GM23338 (cell line): Measurements from ENCODE around the gene SH2D2A. TPM values are rescaled to one million over a fixed set of nuclear protein-coding genes. Genes with fewer than 3 reads are reported as not detected.
"Not testable (repeated sequence)": the region's sequence is repeated elsewhere in the genome, so short reads cannot be mapped to it uniquely, and the experiment has no call there.

Experiments
- ATAC-seq: fragments of 200-7000 bp; cut with Tn5 transposase; 3 replicates; pipeline ENCODE4 v1.9.1; 2020
- DNase-seq: peaks from one replicate; pipeline ENCODE4 v3.0.0-alpha.2; 2015; ENCODE audit warnings: low spot score
- H2AFZ ChIP-seq: fragments of 200-600 bp; sonication (generic); 2 replicates; pipeline ENCODE4 v1.8.0; 2016; ENCODE audit warnings: antibody characterized with exemption, mild to moderate bottlenecking, moderate library complexity
- H3F3A ChIP-seq: fragments of 200-600 bp; sonication (generic); replicated peaks from 2 replicates; pipeline ENCODE4 v1.8.0; 2017; ENCODE audit warnings: antibody characterized with exemption, mixed run types, low read depth
- H3K27ac ChIP-seq: fragments of 200-600 bp; sonication (generic); 2 replicates; pipeline ENCODE4 v1.6.1; 2016; ENCODE audit warnings: low read depth
- H3K27me3 ChIP-seq: fragments of 200-600 bp; sonication (generic); 2 replicates; pipeline ENCODE4 v1.8.0; 2016; ENCODE audit warnings: mild to moderate bottlenecking, mixed run types, moderate library complexity; ENCODE audit not compliant: insufficient read depth
- H3K36me3 ChIP-seq: fragments of 200-600 bp; sonication (generic); 2 replicates; pipeline ENCODE4 v1.8.0; 2016; ENCODE audit warnings: mild to moderate bottlenecking; ENCODE audit not compliant: insufficient read depth
- H3K4me1 ChIP-seq: fragments of 200-600 bp; sonication (generic); 2 replicates; pipeline ENCODE4 v1.8.0; 2016; ENCODE audit warnings: mild to moderate bottlenecking, moderate library complexity; ENCODE audit not compliant: insufficient read depth
- H3K4me2 ChIP-seq: fragments of 200-600 bp; sonication (generic); 2 replicates; pipeline ENCODE4 v1.7.1; 2017; ENCODE audit warnings: mixed run types
- H3K4me3 ChIP-seq: fragments of 200-600 bp; sonication (generic); 2 replicates; pipeline ENCODE4 v1.6.1; 2016; ENCODE audit warnings: mixed run types
- H3K79me2 ChIP-seq: fragments of 200-600 bp; sonication (generic); replicated peaks from 2 replicates; pipeline ENCODE4 v1.8.0; 2017; ENCODE audit warnings: mild to moderate bottlenecking; ENCODE audit not compliant: insufficient read depth
- H3K9me2 ChIP-seq: fragments of 200-600 bp; sonication (generic); 2 replicates; pipeline ENCODE4 v1.8.0; 2017; ENCODE audit not compliant: insufficient read depth
- H4K20me1 ChIP-seq: fragments of 200-600 bp; sonication (generic); replicated peaks from 2 replicates; pipeline ENCODE4 v1.8.0; 2017; ENCODE audit warnings: mild to moderate bottlenecking; ENCODE audit not compliant: insufficient read depth
- H3K27ac Mint-ChIP-seq: 2 replicates; pipeline ENCODE4 v1.8.0; 2020; ENCODE audit warnings: inconsistent platforms, mild to moderate bottlenecking, moderate library complexity, mixed read lengths
- H3K27me3 Mint-ChIP-seq: 3 replicates; pipeline ENCODE4 v1.8.0; 2022; ENCODE audit warnings: low read depth, mild to moderate bottlenecking, moderate library complexity, mixed read lengths, inconsistent platforms; ENCODE audit not compliant: insufficient read depth, poor library complexity
- H3K36me3 Mint-ChIP-seq: 3 replicates; pipeline ENCODE4 v1.8.0; 2021; ENCODE audit warnings: low read depth, mild to moderate bottlenecking, inconsistent platforms, moderate library complexity, mixed read lengths
- H3K4me1 Mint-ChIP-seq: 3 replicates; pipeline ENCODE4 v1.8.0; 2020; ENCODE audit warnings: mild to moderate bottlenecking, inconsistent platforms, mixed read lengths
- H3K4me3 Mint-ChIP-seq: 3 replicates; pipeline ENCODE4 v1.8.0; 2021; ENCODE audit warnings: moderate library complexity, mild to moderate bottlenecking, inconsistent platforms, mixed read lengths
- H3K9me3 Mint-ChIP-seq: 3 replicates; pipeline ENCODE4 v1.8.0; 2020; ENCODE audit warnings: moderate library complexity, mild to moderate bottlenecking, inconsistent platforms, mixed read lengths
- polyA plus RNA-seq: library from polyadenylated mRNA; unstranded; fragments of >200 nt; fragmentation: Nextera tagmentation; extraction: Ambion mirVana; gene quantifications from 2 replicates; pipeline ENCODE4 v1.2.1, GENCODE V29; 2016
- total RNA-seq: library from RNA; depleted of rRNA; stranded (reverse); fragments of >200 nt; shearing (Covaris generic); gene quantifications from 2 replicates; pipeline ENCODE4 v1.2.3, GENCODE V29; 2014
- TF ChIP-seq, protein P1 (sequence below): fragments of 250-450 bp; sonication (Bioruptor Pico); IDR thresholded peaks from 2 replicates; pipeline ENCODE4 v1.5.0; 2020; ENCODE audit warnings: mild to moderate bottlenecking, moderate library complexity

Gene SH2D2A
- total and polyA plus RNA-seq, 2 experiments from 2014 or later = 5.5 to 11.5 TPM

- peak overlapping the region; percentile 75 for H3K4me2 ChIP-seq
- ATAC-seq (no peak), DNase-seq (no peak)
- no peaks in the 10 kb centered on the region for H3K27me3 ChIP-seq
- peak overlapping the region; percentile 47; the same call in 1 of the 2 replicates for H3K27ac ChIP-seq
- H3K36me3 Mint-ChIP-seq = peaks cover 20% of the 10 kb centered on the region
- H3K4me1 ChIP-seq = peaks cover 29% of the 10 kb centered on the region
- TF ChIP-seq, protein P1, sequence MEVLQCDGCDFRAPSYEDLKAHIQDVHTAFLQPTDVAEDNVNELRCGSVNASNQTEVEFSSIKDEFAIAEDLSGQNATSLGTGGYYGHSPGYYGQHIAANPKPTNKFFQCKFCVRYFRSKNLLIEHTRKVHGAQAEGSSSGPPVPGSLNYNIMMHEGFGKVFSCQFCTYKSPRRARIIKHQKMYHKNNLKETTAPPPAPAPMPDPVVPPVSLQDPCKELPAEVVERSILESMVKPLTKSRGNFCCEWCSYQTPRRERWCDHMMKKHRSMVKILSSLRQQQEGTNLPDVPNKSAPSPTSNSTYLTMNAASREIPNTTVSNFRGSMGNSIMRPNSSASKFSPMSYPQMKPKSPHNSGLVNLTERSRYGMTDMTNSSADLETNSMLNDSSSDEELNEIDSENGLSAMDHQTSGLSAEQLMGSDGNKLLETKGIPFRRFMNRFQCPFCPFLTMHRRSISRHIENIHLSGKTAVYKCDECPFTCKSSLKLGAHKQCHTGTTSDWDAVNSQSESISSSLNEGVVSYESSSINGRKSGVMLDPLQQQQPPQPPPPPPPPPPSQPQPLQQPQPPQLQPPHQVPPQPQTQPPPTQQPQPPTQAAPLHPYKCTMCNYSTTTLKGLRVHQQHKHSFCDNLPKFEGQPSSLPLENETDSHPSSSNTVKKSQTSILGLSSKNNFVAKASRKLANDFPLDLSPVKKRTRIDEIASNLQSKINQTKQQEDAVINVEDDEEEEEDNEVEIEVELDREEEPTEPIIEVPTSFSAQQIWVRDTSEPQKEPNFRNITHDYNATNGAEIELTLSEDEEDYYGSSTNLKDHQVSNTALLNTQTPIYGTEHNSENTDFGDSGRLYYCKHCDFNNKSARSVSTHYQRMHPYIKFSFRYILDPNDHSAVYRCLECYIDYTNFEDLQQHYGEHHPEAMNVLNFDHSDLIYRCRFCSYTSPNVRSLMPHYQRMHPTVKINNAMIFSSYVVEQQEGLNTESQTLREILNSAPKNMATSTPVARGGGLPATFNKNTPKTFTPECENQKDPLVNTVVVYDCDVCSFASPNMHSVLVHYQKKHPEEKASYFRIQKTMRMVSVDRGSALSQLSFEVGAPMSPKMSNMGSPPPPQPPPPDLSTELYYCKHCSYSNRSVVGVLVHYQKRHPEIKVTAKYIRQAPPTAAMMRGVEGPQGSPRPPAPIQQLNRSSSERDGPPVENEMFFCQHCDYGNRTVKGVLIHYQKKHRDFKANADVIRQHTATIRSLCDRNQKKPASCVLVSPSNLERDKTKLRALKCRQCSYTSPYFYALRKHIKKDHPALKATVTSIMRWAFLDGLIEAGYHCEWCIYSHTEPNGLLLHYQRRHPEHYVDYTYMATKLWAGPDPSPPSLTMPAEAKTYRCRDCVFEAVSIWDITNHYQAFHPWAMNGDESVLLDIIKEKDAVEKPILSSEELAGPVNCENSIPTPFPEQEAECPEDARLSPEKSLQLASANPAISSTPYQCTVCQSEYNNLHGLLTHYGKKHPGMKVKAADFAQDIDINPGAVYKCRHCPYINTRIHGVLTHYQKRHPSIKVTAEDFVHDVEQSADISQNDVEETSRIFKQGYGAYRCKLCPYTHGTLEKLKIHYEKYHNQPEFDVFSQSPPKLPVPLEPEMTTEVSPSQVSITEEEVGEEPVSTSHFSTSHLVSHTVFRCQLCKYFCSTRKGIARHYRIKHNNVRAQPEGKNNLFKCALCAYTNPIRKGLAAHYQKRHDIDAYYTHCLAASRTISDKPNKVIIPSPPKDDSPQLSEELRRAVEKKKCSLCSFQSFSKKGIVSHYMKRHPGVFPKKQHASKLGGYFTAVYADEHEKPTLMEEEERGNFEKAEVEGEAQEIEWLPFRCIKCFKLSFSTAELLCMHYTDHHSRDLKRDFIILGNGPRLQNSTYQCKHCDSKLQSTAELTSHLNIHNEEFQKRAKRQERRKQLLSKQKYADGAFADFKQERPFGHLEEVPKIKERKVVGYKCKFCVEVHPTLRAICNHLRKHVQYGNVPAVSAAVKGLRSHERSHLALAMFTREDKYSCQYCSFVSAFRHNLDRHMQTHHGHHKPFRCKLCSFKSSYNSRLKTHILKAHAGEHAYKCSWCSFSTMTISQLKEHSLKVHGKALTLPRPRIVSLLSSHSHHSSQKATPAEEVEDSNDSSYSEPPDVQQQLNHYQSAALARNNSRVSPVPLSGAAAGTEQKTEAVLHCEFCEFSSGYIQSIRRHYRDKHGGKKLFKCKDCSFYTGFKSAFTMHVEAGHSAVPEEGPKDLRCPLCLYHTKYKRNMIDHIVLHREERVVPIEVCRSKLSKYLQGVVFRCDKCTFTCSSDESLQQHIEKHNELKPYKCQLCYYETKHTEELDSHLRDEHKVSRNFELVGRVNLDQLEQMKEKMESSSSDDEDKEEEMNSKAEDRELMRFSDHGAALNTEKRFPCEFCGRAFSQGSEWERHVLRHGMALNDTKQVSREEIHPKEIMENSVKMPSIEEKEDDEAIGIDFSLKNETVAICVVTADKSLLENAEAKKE = no peak
- no peak overlapping the region; the same call in 1 of the 3 replicates for H3K4me3 Mint-ChIP-seq
- H3K27ac Mint-ChIP-seq = no peak overlapping the region
- peaks cover 22% of the 10 kb centered on the region for H4K20me1 ChIP-seq
- peaks cover 8% of the 10 kb centered on the region for H3F3A ChIP-seq
- peaks cover 35% of the 10 kb centered on the region for H3K79me2 ChIP-seq
- peaks cover 7% of the 10 kb centered on the region for H3K27me3 Mint-ChIP-seq
- no peaks in the 10 kb centered on the region for H3K9me3 Mint-ChIP-seq
- peaks cover 7% of the 10 kb centered on the region for H3K36me3 ChIP-seq
- H2AFZ ChIP-seq = peak overlapping the region; percentile 19; the same call in 1 of the 2 replicates
- H3K4me3 ChIP-seq = no peak overlapping the region
- peaks cover 26% of the 10 kb centered on the region for H3K4me1 Mint-ChIP-seq
- no peaks in the 10 kb centered on the region for H3K9me2 ChIP-seq
Observed at GRCh38 chr1:156765666-156766065, 51.0 kb downstream of the SH2D2A start.

DNA sequence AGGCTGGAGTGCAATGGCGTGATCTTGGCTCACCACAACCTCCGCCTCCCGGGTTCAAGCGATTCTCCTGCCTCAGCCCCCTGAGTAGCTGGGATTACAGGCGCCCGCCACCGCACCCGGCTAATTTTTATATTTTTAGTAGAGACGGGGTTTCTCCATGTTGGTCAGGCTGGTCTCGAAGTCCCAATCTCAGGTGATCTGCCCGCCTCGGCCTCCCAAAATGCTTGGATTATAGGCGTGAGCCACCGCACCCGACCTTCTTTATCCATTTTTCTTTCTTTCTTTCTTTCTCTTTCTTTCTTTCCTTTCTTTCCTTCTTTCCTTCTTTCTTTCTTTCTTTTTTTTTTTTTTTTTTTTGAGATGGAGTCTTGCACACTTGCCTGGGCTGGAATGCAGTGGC lies 51.5 kb downstream of the SH2D2A start:
- H3K36me3 ChIP-seq, H3K9me2 ChIP-seq, H3K27ac ChIP-seq, H3K9me3 Mint-ChIP-seq, H3K4me3 ChIP-seq, H2AFZ ChIP-seq, DNase-seq, H3K27me3 ChIP-seq, H3K27ac Mint-ChIP-seq, H3K4me2 ChIP-seq, ATAC-seq, H3F3A ChIP-seq, H3K4me3 Mint-ChIP-seq: not testable (repeated sequence)
- H3K27me3 Mint-ChIP-seq = peaks cover 10% of the 10 kb centered on the region
- H3K4me1 ChIP-seq = peaks cover 29% of the 10 kb centered on the region
- peaks cover 27% of the 10 kb centered on the region for H3K4me1 Mint-ChIP-seq
- peaks cover 15% of the 10 kb centered on the region for H3K36me3 Mint-ChIP-seq
- peaks cover 30% of the 10 kb centered on the region for H3K79me2 ChIP-seq
- peaks cover 16% of the 10 kb centered on the region for H4K20me1 ChIP-seq
